ENCODE results near the gene SLC25A26.

- no peak for TF ChIP-seq CTCF (IDR thresholded peaks at IDR 0.05)
- TF ChIP-seq POLR2A (IDR thresholded peaks at IDR 0.05) = no peak
These were observed 77.1 kb downstream of the SLC25A26 start for GRCh38 chr3:66297900-66298299.

Measured in body of pancreas (tissue), 4 donors.